Parathyroid adenoma (tissue), 2 donors: Measurements from ENCODE around the gene FXN.
A peak's percentile ranks its signal among the peaks of the same experiment; 100 is the strongest.

Experiments used
- H2AFZ ChIP-seq: fragments of 300-600 bp; sonication (generic); one replicate; pipeline ENCODE4 v1.7.0; 2017; ENCODE audit warnings: antibody characterized with exemption, mild to moderate bottlenecking
- H3K27ac ChIP-seq: fragments of 300-600 bp; sonication (generic); one replicate; pipeline ENCODE4 v1.7.0; 2017
- H3K27me3 ChIP-seq: fragments of 300-600 bp; sonication (generic); one replicate; pipeline ENCODE4 v1.7.0; 2017; ENCODE audit warnings: low read length; ENCODE audit not compliant: control insufficient read depth, insufficient read depth
- H3K36me3 ChIP-seq: fragments of 300-600 bp; sonication (generic); one replicate; pipeline ENCODE4 v1.7.0; 2017; ENCODE audit warnings: low read length; ENCODE audit not compliant: control insufficient read depth, insufficient read depth
- H3K4me1 ChIP-seq: fragments of 300-600 bp; sonication (generic); one replicate; pipeline ENCODE4 v1.7.0; 2017; ENCODE audit warnings: control low read depth
- H3K4me2 ChIP-seq: fragments of 300-600 bp; sonication (generic); one replicate; pipeline ENCODE4 v1.7.0; 2017; ENCODE audit warnings: low read length
- H3K4me3 ChIP-seq: fragments of 300-600 bp; sonication (generic); one replicate; pipeline ENCODE4 v1.7.0; 2017; ENCODE audit warnings: low read depth, low read length
- H3K79me2 ChIP-seq: fragments of 300-600 bp; sonication (generic); one replicate; pipeline ENCODE4 v1.7.0; 2017; ENCODE audit warnings: control low read depth
- H3K9ac ChIP-seq: fragments of 300-600 bp; sonication (generic); one replicate; pipeline ENCODE4 v1.7.0; 2017; ENCODE audit warnings: mild to moderate bottlenecking
- H3K9me3 ChIP-seq: fragments of 300-600 bp; sonication (generic); one replicate; pipeline ENCODE4 v1.7.0; 2017; ENCODE audit warnings: low read length; ENCODE audit not compliant: control insufficient read depth
- TF ChIP-seq, protein P1 (sequence below): fragments of 300-600 bp; sonication (generic); IDR thresholded peaks from one replicate; pipeline ENCODE4 v1.7.0; 2017; ENCODE audit warnings: antibody characterized with exemption, mild to moderate bottlenecking
- donor health status: primary hyperparathyroidism.

Gene FXN

DNA sequence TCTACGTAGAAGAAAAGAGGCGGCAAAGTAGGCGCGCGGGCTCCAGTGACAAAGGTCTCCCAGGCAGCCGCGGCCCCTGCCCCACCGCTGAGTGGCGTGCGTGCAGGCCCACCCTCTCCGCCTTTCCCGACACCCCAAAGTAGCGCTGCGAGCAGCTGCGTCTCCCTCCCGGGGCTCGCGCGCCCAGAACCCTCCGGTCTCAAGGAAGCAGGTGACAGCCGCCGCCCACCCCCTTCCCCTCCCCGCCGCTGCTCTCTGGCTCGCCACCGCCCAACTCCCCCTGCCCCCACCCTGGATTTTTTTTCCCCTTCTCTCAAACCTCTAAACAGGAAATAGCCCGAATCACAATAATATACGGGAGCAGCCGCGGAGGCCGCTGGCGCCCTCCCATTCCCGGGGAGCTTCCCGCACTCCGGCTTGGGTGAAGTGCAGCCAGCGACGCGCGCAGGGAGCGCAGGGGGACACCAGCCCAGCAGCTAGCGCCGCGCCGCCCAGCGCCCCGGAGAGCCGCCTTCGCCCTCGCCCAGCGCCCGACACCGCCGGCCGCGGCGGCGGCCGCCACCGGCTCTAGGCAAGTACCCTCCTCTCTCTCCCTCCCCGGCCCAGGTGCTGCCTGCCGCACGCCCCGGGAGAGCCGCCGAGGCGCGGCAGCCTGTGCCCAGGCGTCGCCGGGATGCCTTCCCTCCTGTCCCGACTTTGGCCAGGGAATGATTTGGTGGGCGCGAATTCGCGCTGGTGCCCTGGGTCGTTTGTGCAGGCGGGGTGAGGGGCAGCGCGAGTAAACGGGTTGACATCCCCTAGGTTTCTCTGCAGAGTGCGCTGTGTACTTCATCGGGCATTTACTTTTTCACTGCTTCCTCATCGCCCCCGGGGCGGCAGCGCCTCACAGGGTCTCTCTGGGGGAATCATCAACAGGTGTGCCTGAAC lies 85.9 kb downstream of the FXN start:
- no peaks in the 10 kb centered on the region for H3K36me3 ChIP-seq
- H3K27ac ChIP-seq = peak overlapping the region; percentile 92
- no peaks in the 10 kb centered on the region for H3K79me2 ChIP-seq
- peak overlapping the region; percentile 100 for H3K4me2 ChIP-seq
- no peaks in the 10 kb centered on the region for H3K4me1 ChIP-seq
- peak overlapping the region; percentile 95 for H3K4me3 ChIP-seq
- no peaks in the 10 kb centered on the region for H3K27me3 ChIP-seq
- H2AFZ ChIP-seq = peak overlapping the region; percentile 61
- TF ChIP-seq, protein P1, sequence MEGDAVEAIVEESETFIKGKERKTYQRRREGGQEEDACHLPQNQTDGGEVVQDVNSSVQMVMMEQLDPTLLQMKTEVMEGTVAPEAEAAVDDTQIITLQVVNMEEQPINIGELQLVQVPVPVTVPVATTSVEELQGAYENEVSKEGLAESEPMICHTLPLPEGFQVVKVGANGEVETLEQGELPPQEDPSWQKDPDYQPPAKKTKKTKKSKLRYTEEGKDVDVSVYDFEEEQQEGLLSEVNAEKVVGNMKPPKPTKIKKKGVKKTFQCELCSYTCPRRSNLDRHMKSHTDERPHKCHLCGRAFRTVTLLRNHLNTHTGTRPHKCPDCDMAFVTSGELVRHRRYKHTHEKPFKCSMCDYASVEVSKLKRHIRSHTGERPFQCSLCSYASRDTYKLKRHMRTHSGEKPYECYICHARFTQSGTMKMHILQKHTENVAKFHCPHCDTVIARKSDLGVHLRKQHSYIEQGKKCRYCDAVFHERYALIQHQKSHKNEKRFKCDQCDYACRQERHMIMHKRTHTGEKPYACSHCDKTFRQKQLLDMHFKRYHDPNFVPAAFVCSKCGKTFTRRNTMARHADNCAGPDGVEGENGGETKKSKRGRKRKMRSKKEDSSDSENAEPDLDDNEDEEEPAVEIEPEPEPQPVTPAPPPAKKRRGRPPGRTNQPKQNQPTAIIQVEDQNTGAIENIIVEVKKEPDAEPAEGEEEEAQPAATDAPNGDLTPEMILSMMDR = no peak
- no peak overlapping the region for H3K9ac ChIP-seq
- H3K9me3 ChIP-seq = no peaks in the 10 kb centered on the region

DNA sequence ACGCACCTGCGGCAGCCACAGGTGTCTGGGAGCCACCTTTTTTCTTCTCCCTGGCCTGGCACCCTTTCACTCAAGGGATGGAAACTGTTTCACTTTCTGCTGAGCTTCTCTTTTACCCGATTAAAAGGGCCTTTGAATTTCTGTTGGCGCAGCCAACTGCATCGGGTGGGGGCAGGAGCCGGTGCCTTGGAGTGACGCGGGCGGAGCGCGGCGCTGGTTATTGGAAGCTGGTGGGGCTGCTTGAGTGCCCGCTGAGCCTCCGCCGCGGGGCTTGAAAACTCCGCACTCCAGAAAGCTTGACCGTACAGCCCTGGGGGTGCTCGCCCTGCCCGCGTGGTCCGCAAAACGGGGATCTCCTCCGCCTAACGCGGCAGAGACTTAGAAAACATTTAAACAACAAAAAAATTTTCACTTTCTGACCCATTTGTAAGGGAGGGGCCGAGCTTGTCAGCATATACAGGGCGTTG lies 86.6 kb downstream of the FXN start:
- H3K9ac ChIP-seq = no peak overlapping the region
- H3K4me1 ChIP-seq = no peaks in the 10 kb centered on the region
- peak overlapping the region; percentile 100 for H3K4me2 ChIP-seq
- H3K79me2 ChIP-seq = no peaks in the 10 kb centered on the region
- TF ChIP-seq, protein P1 = no peak
- H3K27me3 ChIP-seq = no peaks in the 10 kb centered on the region
- no peaks in the 10 kb centered on the region for H3K9me3 ChIP-seq
- no peaks in the 10 kb centered on the region for H3K36me3 ChIP-seq
- peak overlapping the region; percentile 92 for H3K27ac ChIP-seq
- peak overlapping the region; percentile 95 for H3K4me3 ChIP-seq
- H2AFZ ChIP-seq = peak overlapping the region; percentile 61

DNA sequence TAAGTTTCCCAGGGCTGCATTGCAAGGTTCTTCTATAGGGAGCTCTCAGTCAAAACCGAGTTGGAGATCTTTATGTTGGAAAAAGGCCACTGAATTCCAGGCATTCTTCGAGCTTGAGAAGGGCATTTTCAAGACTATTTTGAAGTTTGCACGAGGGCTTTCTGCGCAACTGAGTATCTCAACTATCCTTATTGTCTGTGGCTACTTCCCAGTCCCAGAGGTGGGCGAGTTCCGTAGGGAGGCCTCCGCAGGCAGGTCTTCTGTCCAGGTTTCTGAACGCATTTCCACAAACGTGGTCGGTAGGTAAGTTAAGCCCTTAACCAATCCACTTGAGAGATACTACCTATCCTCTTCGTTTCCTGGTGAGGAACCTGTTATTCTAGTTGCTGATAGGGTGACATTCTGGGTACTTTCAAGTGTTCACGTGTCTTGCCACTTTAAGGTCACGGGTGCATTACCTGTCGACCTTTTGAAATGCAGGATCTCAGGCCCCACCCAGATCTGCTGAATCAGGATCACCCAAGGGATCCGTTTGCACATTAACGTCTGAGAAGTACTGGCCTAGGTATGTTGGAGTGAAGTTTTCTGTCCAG lies 87.1 kb downstream of the FXN start:
- H3K79me2 ChIP-seq = no peaks in the 10 kb centered on the region
- peak overlapping the region; percentile 95 for H3K4me3 ChIP-seq
- H2AFZ ChIP-seq = peak overlapping the region; percentile 61
- H3K4me2 ChIP-seq = peak overlapping the region; percentile 100
- no peaks in the 10 kb centered on the region for H3K36me3 ChIP-seq
- no peaks in the 10 kb centered on the region for H3K27me3 ChIP-seq
- no peaks in the 10 kb centered on the region for H3K9me3 ChIP-seq
- H3K4me1 ChIP-seq = no peaks in the 10 kb centered on the region
- peak overlapping the region; percentile 92 for H3K27ac ChIP-seq
- H3K9ac ChIP-seq = no peak overlapping the region
- TF ChIP-seq, protein P1 = no peak

DNA sequence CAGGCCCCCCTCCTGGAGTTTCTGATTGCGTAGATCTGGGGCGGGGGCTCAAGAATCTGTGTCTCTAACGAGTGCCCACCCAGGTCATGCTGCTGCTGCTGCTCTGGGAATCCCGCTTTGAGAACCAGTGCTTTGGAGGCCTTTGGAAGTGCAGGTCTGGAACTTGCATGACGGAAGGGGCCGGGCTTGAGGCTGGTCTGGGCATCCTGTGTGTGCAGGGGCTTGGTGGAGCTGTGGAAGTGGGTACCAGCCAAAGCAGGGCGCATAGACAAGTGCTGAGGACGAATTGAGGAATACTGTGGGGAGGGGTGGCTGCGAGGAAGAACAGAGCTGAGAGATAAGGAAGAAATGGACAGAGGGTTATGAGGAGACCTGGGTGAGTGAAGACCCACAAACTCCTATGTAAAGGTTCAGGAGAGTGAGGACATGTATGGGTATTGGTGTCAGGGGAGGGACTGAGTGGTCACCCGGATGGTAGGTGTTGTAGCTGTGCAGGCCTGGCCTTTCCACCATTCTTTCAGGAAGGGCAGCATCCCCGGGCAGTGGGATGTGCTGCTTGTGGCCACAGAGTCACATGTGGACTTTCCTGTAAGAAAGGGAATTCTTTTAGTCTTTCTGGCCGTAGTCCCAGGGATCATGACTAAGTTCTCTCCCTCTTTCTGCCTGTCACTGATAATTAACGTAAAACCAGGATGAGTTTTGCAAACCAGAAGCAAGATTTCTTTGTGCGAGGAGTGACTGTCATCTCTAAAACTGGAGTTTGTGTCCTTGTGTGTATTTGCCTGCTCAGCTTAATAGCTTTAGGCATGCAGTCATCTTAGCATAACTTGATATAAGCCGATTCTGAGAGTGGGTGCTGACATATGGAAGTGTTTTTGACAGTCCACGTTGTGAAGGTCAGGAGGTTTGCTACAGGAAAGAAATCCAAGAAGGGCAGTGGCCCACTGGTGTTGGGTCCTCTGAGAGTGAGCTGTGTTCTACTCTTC lies 95.2 kb downstream of the FXN start:
- peak overlapping the region; percentile 50 for H3K4me2 ChIP-seq
- TF ChIP-seq, protein P1 = no peak
- H3K36me3 ChIP-seq = no peaks in the 10 kb centered on the region
- peak overlapping the region; percentile 24 for H3K27ac ChIP-seq
- H2AFZ ChIP-seq = no peak overlapping the region
- no peaks in the 10 kb centered on the region for H3K9me3 ChIP-seq
- H3K4me3 ChIP-seq = no peak overlapping the region
- no peaks in the 10 kb centered on the region for H3K27me3 ChIP-seq
- no peaks in the 10 kb centered on the region for H3K79me2 ChIP-seq
- H3K9ac ChIP-seq = no peak overlapping the region
- H3K4me1 ChIP-seq = peaks cover 6% of the 10 kb centered on the region
